B cell (primary cell): ENCODE measurements around the gene TNP2. TPM values are rescaled to one million over a fixed set of nuclear protein-coding genes. Genes with fewer than 3 reads are reported as not detected.

Experiments
- ATAC-seq: fragments of 200-7000 bp; cut with Tn5 transposase; one replicate; pipeline ENCODE4 v1.10.0; 2021; ENCODE audit warnings: low read depth, mild to moderate bottlenecking, moderate number of reproducible peaks, moderate library complexity
- CTCF ChIA-PET: fragments of 350-600 bp; sonication (Branson Sonifier 250); formaldehyde crosslinking; loops from one replicate; lab custom pipeline; 2021; ENCODE audit warnings: antibody characterized with exemption, inconsistent platforms; lab: Charles Lee
- POLR2A ChIA-PET: fragments of 350-600 bp; sonication (Branson Sonifier 250); formaldehyde crosslinking; loops from one replicate; lab custom pipeline; 2021; ENCODE audit warnings: antibody characterized with exemption; lab: Charles Lee
- DNase-seq: peaks from one replicate; pipeline ENCODE4 v3.0.0; 2013
- H2AFZ ChIP-seq: 2 replicates; pipeline ENCODE4 v1.6.1; 2012; ENCODE audit warnings: mild to moderate bottlenecking, low read depth, low read length; ENCODE audit not compliant: insufficient read depth, poor library complexity, severe bottlenecking
- H3K27ac ChIP-seq, 2 donors: 1 replicate in 1 of 2; 2 replicates in 1 of 2; pipeline ENCODE4 v1.5.1; 2012 to 2013; ENCODE audit warnings: low read length in 2 of 2, mild to moderate bottlenecking in 2 of 2, moderate library complexity in 1 of 2
- H3K27me3 ChIP-seq, 4 experiments: fragments of 200-600 bp in 1 of 4; sonication (generic) in 1 of 4; replicated peaks in 1 of 4; 1 replicate in 2 of 4; 2 replicates in 2 of 4; pipeline versions ENCODE4 v1.6.1 to v1.7.0; 2013 to 2016; ENCODE audit warnings: low read length in 3 of 4, mild to moderate bottlenecking in 2 of 4, mixed read lengths in 1 of 4, moderate library complexity in 1 of 4; ENCODE audit not compliant: insufficient read depth in 4 of 4, control insufficient read depth in 3 of 4; ENCODE audit errors: control extremely low read depth in 1 of 4
- H3K36me3 ChIP-seq, 2 experiments: replicated peaks in 1 of 2; 1 replicate in 1 of 2; 2 replicates in 1 of 2; pipeline versions ENCODE4 v1.6.1 to v1.7.1; 2013; ENCODE audit warnings: low read length in 1 of 2; ENCODE audit not compliant: insufficient read depth in 2 of 2, control insufficient read depth in 1 of 2; ENCODE audit errors: control extremely low read depth in 1 of 2, extremely low read depth in 1 of 2
- H3K4me1 ChIP-seq, 2 donors: fragments of 200-600 bp in 1 of 2; sonication (generic) in 1 of 2; 1 replicate in 1 of 2; 2 replicates in 1 of 2; pipeline versions ENCODE4 v1.5.1 to v1.6.1; 2013 to 2017; ENCODE audit warnings: low read length in 2 of 2; ENCODE audit not compliant: control insufficient read depth in 2 of 2, insufficient read depth in 2 of 2
- H3K4me2 ChIP-seq: replicated peaks from 2 replicates; pipeline ENCODE3; 2012; ENCODE audit warnings: mild to moderate bottlenecking, low read depth, low read length; ENCODE audit not compliant: poor library complexity, severe bottlenecking
- H3K4me3 ChIP-seq, 5 experiments: fragments of 200-600 bp in 1 of 5; sonication (generic) in 1 of 5; 1 replicate in 3 of 5; 2 replicates in 2 of 5; pipeline versions ENCODE4 v1.5.1 to v1.7.0; 2011 to 2016; ENCODE audit warnings: low read length in 4 of 5, mild to moderate bottlenecking in 4 of 5, low read depth in 2 of 5, control low read depth in 1 of 5, moderate library complexity in 1 of 5; ENCODE audit not compliant: insufficient read depth in 1 of 5; ENCODE audit errors: control extremely low read depth in 1 of 5, extremely low read depth in 1 of 5
- H3K79me2 ChIP-seq: fragments of 200-600 bp; sonication (generic); one replicate; pipeline ENCODE4 v1.6.0; 2016; ENCODE audit warnings: low read length; ENCODE audit not compliant: control insufficient read depth, insufficient read depth
- H3K9ac ChIP-seq: fragments of 200-600 bp; sonication (generic); 2 replicates; pipeline ENCODE4 v1.6.1; 2017; ENCODE audit warnings: mild to moderate bottlenecking, low read length, moderate library complexity
- H3K9me3 ChIP-seq, 3 donors: one replicate each; pipeline versions ENCODE4 v1.6.1 to v1.7.1; 2013; ENCODE audit warnings: low read length in 2 of 3; ENCODE audit not compliant: control insufficient read depth in 2 of 3, insufficient read depth in 1 of 3; ENCODE audit errors: control extremely low read depth in 1 of 3
- H4K20me1 ChIP-seq: 2 replicates; pipeline ENCODE4 v1.6.0; 2012; ENCODE audit warnings: mild to moderate bottlenecking, low read length; ENCODE audit not compliant: insufficient read depth, control insufficient read depth, poor library complexity, severe bottlenecking
- H3K27ac Mint-ChIP-seq: one replicate; pipeline ENCODE4 v1.8.0; 2021; ENCODE audit warnings: mixed read lengths
- H3K27me3 Mint-ChIP-seq: one replicate; pipeline ENCODE4 v1.8.0; 2021; ENCODE audit warnings: mixed read lengths
- H3K4me1 Mint-ChIP-seq: one replicate; pipeline ENCODE4 v1.8.0; 2021; ENCODE audit warnings: mixed read lengths
- H3K4me3 Mint-ChIP-seq: one replicate; pipeline ENCODE4 v1.8.0; 2021; ENCODE audit warnings: mixed read lengths
- H3K9me3 Mint-ChIP-seq: one replicate; pipeline ENCODE4 v1.8.0; 2022; ENCODE audit warnings: mixed read lengths; ENCODE audit not compliant: insufficient read depth
- CTCF ChIP-seq: fragments of 200-600 bp; IDR thresholded peaks from one replicate; pipeline ENCODE4 v1.8.0; 2022; ENCODE audit warnings: antibody characterized with exemption, mild to moderate bottlenecking
- EZH2 ChIP-seq: IDR thresholded peaks from 2 replicates; pipeline ENCODE4 v1.6.1; 2012; ENCODE audit warnings: borderline replicate concordance, low read depth, mild to moderate bottlenecking, moderate library complexity, low read length; ENCODE audit not compliant: insufficient read depth, poor library complexity, severe bottlenecking
- WGBS: methylation state at CpG from one replicate; pipeline ENCODE4 v1.1.5; 2013; ENCODE audit warnings: missing lambda C conversion rate; ENCODE audit not compliant: insufficient coverage; 5-methylcytosine and 5-hydroxymethylcytosine counted together
- intact Hi-C: fragments of 100-400 bp; cut with micrococcal nuclease; formaldehyde crosslinking; loops from one replicate; pipeline ENCODE4 v1.10.0; 2022
- polyA plus RNA-seq: library from polyadenylated mRNA; depleted of rRNA; stranded (reverse); fragments of >200 nt; gene quantifications from 2 replicates; pipeline ENCODE4 v1.2.3, GENCODE V29; 2012
- total RNA-seq, 2 donors: library from RNA; stranded (reverse); fragments of 120-200 nt in 1 of 2; gene quantifications; 1 replicate in 1 of 2; 2 replicates in 1 of 2; pipeline versions ENCODE4 v1.2.3 to v1.2.4, GENCODE V29; 2013 to 2022

The TNP2 gene
- total and polyA plus RNA-seq, 2 donors (not counting 1 experiment from before 2014, with no cell fraction given), result not detected

- H3K4me3 ChIP-seq, result peak overlapping the region in 4 of 5 experiments; percentile 0 to 41 (median 25)
- no peaks in the 10 kb centered on the region for H3K79me2 ChIP-seq
- no peaks in the 10 kb centered on the region for H3K36me3 ChIP-seq
- H3K4me3 Mint-ChIP-seq, result peak overlapping the region; percentile 67
- H3K27me3 ChIP-seq, result peaks cover 0 to 4% (median 0%) of the 10 kb centered on the region in 4 experiments
- H3K27ac Mint-ChIP-seq, result peak overlapping the region; percentile 93
- H3K9me3 Mint-ChIP-seq, result no peaks in the 10 kb centered on the region
- H3K4me1 Mint-ChIP-seq, result peaks cover 71% of the 10 kb centered on the region
- POLR2A ChIA-PET, result interaction anchor here (0.6 to 4.5 kb wide), 19 partner anchors 10 to 531 kb away, joined by 3 to 118 read pairs (median 5); partner anchors contain the start of gene SOCS1
- CTCF ChIA-PET, result interaction anchor here (0.7 to 4.3 kb wide), 31 partner anchors 10 to 385 kb away, joined by 3 to 136 read pairs (median 5); partner anchors contain the start of genes DEXI, RMI2 and SOCS1
- DNase-seq (no peak), ATAC-seq (no peak)
- H3K27me3 Mint-ChIP-seq, result no peaks in the 10 kb centered on the region
- peak overlapping the region; percentile 45 for H3K9ac ChIP-seq
- TF ChIP-seq EZH2 (no peak), CTCF (no peak)
- H3K4me1 ChIP-seq, result peaks cover 61 to 66% of the 10 kb centered on the region in 2 donors
- peak overlapping the region in 1 of 2 donors; percentile 50 for H3K27ac ChIP-seq
- peak overlapping the region; percentile 76 for H3K4me2 ChIP-seq
- 28% methylated on average over 3 of the region's 10 CpGs for WGBS
- no peaks in the 10 kb centered on the region for H3K9me3 ChIP-seq
- no peak overlapping the region for H2AFZ ChIP-seq
- intact Hi-C loops, result loop anchor here (1.0 to 2.0 kb wide), 7 partner anchors 14 to 73 kb away; partner anchors contain the start of genes RMI2 and SOCS1
- no peaks in the 10 kb centered on the region for H4K20me1 ChIP-seq
These were observed 27.8 kb upstream of the TNP2 start for GRCh38 chr16:11296706-11297491.

GRCh38 chr16:11296351-11296705, 27.2 kb upstream of the TNP2 start:
- DNase-seq (no peak), ATAC-seq (no peak)
- TF ChIP-seq CTCF, result no peak
- no peak for TF ChIP-seq EZH2
- CTCF ChIA-PET, result interaction anchor here (0.8 to 4.3 kb wide), 7 partner anchors 14 to 325 kb away, joined by 3 to 136 read pairs (median 44); partner anchors contain the start of genes RMI2 and SOCS1
- H3K36me3 ChIP-seq, result no peaks in the 10 kb centered on the region
- intact Hi-C loops, result loop anchor here (2.0 kb wide), 1 partner anchor 18 kb away; no protein-coding TSS in a partner anchor
- H3K9ac ChIP-seq, result no peak overlapping the region
- WGBS, result no CpG with 5 or more reads among the region's 3 CpGs
- peaks cover 0 to 6% (median 0%) of the 10 kb centered on the region in 4 experiments for H3K27me3 ChIP-seq
- H3K79me2 ChIP-seq, result no peaks in the 10 kb centered on the region
- H4K20me1 ChIP-seq, result no peaks in the 10 kb centered on the region
- Mint-ChIP-seq H3K27ac (no peak overlapping the region), H3K27me3 (no peaks in the 10 kb centered on the region), H3K9me3 (no peaks in the 10 kb centered on the region), H3K4me3 (no peak overlapping the region), H3K4me1 (peaks cover 71% of the 10 kb centered on the region)
- no peak overlapping the region for H3K4me3 ChIP-seq
- POLR2A ChIA-PET, result interaction anchor here (1.4 to 4.5 kb wide), 3 partner anchors 13 to 40 kb away, joined by 3 to 118 read pairs (median 67); partner anchors contain the start of gene SOCS1
- H3K27ac ChIP-seq, result no peak overlapping the region
- H2AFZ ChIP-seq, result no peak overlapping the region
- peaks cover 61 to 66% of the 10 kb centered on the region in 2 donors for H3K4me1 ChIP-seq
- peak overlapping the region; percentile 76 for H3K4me2 ChIP-seq
- H3K9me3 ChIP-seq, result no peaks in the 10 kb centered on the region
